Measurements from ENCODE around the gene VPS13A. TPM values are rescaled to one million over a fixed set of nuclear protein-coding genes. Genes with fewer than 3 reads are reported as not detected.

VPS13A gene
- total and polyA plus RNA-seq, 2 of the 13 experiments (the other 11 are each of a cell fraction or from before 2014, with no cell fraction given), result 20.4 to 20.7 TPM

DNA sequence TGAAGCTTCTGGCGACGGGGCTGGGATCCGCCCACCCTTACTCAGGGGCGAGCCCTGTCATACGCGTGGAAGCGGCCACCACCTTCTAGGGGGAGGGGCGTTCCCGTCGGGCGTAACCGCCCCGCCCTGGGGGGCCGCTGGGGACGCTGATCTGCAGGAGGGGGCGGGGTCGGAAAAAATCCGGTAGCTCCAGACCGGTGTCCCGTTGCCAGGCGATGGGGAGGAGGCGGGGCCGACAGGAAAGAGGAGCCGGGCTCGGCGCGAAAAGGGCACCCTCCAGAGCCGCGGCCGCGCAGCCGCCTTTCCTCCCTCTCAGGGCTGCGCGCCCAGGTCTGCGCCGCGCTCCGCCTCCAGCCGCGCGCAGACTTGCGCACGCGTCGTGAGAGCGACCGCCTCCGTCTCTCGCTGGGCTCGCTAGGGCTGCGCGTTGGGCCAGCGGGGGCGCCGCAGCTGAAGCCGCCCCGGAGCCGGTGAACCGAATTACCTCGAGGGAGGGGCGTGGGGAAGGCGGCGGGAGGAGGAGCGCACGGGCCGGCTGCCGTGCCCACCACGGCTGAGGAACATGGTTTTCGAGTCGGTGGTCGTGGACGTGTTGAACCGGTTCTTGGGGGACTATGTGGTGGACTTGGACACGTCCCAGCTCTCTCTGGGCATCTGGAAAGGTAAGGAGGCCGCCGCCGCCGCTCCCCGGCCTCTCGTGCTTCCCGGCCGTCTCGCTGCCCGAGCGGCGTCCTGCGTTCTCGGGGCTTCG lies at the start of gene VPS13A (continued):
- TF ChIP-seq, protein P1, sequence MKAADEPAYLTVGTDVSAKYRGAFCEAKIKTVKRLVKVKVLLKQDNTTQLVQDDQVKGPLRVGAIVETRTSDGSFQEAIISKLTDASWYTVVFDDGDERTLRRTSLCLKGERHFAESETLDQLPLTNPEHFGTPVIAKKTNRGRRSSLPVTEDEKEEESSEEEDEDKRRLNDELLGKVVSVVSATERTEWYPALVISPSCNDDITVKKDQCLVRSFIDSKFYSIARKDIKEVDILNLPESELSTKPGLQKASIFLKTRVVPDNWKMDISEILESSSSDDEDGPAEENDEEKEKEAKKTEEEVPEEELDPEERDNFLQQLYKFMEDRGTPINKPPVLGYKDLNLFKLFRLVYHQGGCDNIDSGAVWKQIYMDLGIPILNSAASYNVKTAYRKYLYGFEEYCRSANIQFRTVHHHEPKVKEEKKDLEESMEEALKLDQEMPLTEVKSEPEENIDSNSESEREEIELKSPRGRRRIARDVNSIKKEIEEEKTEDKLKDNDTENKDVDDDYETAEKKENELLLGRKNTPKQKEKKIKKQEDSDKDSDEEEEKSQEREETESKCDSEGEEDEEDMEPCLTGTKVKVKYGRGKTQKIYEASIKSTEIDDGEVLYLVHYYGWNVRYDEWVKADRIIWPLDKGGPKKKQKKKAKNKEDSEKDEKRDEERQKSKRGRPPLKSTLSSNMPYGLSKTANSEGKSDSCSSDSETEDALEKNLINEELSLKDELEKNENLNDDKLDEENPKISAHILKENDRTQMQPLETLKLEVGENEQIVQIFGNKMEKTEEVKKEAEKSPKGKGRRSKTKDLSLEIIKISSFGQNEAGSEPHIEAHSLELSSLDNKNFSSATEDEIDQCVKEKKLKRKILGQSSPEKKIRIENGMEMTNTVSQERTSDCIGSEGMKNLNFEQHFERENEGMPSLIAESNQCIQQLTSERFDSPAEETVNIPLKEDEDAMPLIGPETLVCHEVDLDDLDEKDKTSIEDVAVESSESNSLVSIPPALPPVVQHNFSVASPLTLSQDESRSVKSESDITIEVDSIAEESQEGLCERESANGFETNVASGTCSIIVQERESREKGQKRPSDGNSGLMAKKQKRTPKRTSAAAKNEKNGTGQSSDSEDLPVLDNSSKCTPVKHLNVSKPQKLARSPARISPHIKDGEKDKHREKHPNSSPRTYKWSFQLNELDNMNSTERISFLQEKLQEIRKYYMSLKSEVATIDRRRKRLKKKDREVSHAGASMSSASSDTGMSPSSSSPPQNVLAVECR (CRISPR knock-in tag; IDR thresholded peaks at IDR 0.05; ENCODE audit: borderline replicate concordance), result peak; percentile 81; the same call in 1 of the 2 replicates
- TF ChIP-seq ZXDC (CRISPR knock-in tag; IDR thresholded peaks at IDR 0.05) (no peak), IRF2 (CRISPR knock-in tag; IDR thresholded peaks at IDR 0.05) (peak; percentile 44), SRSF4 (IDR thresholded peaks at IDR 0.05; ENCODE audit: low read depth, low read length, poor library complexity, severe bottlenecking) (no peak), ZNF282 (IDR thresholded peaks at IDR 0.05; ENCODE audit: partially characterized antibody) (no peak), ZNF768 (CRISPR knock-in tag; IDR thresholded peaks at IDR 0.05) (no peak), NFYC (CRISPR knock-in tag; IDR thresholded peaks at IDR 0.05) (peak; percentile 7; the same call in 1 of the 2 replicates), AKAP8 (CRISPR knock-in tag; IDR thresholded peaks at IDR 0.05) (0 out of 2 replicates have a peak, but pooled peaks have one; percentile 10), ZNF331 (CRISPR knock-in tag; IDR thresholded peaks at IDR 0.05) (peak; percentile 5; the same call in 1 of the 2 replicates), HBP1 (CRISPR knock-in tag; IDR thresholded peaks at IDR 0.05; ENCODE audit: low read depth) (peak; percentile 66; the same call in 1 of the 2 replicates), CBX2 (IDR thresholded peaks at IDR 0.05; ENCODE audit: low read depth, low read length) (no peak), CBX2 (CRISPR knock-in tag; IDR thresholded peaks at IDR 0.05; ENCODE audit: low read depth) (peak; percentile 72; the same call in 1 of the 2 replicates), PHF8 (CRISPR knock-in tag; IDR thresholded peaks at IDR 0.05) (peak; percentile 86), HNRNPK (IDR thresholded peaks at IDR 0.05; ENCODE audit: low read depth, low read length, poor library complexity, severe bottlenecking) (peak; percentile 62)
- TF ChIP-seq, protein P2, sequence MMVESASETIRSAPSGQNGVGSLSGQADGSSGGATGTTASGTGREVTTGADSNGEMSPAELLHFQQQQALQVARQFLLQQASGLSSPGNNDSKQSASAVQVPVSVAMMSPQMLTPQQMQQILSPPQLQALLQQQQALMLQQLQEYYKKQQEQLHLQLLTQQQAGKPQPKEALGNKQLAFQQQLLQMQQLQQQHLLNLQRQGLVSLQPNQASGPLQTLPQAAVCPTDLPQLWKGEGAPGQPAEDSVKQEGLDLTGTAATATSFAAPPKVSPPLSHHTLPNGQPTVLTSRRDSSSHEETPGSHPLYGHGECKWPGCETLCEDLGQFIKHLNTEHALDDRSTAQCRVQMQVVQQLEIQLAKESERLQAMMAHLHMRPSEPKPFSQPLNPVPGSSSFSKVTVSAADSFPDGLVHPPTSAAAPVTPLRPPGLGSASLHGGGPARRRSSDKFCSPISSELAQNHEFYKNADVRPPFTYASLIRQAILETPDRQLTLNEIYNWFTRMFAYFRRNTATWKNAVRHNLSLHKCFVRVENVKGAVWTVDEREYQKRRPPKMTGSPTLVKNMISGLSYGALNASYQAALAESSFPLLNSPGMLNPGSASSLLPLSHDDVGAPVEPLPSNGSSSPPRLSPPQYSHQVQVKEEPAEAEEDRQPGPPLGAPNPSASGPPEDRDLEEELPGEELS (CRISPR knock-in tag; IDR thresholded peaks at IDR 0.05), result peak; percentile 24; the same call in 1 of the 2 replicates
- TF ChIP-seq, protein P3, sequence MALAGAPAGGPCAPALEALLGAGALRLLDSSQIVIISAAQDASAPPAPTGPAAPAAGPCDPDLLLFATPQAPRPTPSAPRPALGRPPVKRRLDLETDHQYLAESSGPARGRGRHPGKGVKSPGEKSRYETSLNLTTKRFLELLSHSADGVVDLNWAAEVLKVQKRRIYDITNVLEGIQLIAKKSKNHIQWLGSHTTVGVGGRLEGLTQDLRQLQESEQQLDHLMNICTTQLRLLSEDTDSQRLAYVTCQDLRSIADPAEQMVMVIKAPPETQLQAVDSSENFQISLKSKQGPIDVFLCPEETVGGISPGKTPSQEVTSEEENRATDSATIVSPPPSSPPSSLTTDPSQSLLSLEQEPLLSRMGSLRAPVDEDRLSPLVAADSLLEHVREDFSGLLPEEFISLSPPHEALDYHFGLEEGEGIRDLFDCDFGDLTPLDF (CRISPR knock-in tag; IDR thresholded peaks at IDR 0.05), result peak; percentile 68; the same call in 1 of the 2 replicates

Data from HepG2 (cell line).